ENCODE results near the gene GRAP2.
"Not testable (repeated sequence)": the region's sequence is repeated elsewhere in the genome, so short reads cannot be mapped to it uniquely, and the experiment has no call there.

GRAP2 gene

GRCh38 chr22:39900306-39901227 is at the start of gene GRAP2:
TSS of gene GRAP2 (plus strand) at chr22:39901084. CDS start at chr22:39947107, 46,023 bp downstream.
- peak; percentile 43 to 45 for DNase-seq (ENCODE audit: low read depth in 2 of 2, low spot score in 1 of 2)

GRCh38 chr22:39851606-39852315 is 49.1 kb upstream of the GRAP2 start:
- no peak for DNase-seq (ENCODE audit: low read depth in 2 of 2, low spot score in 1 of 2)

- DNase-seq (ENCODE audit: low read depth in 2 of 2, low spot score in 1 of 2), result no peak
These were observed 48.1 kb upstream of the GRAP2 start for GRCh38 chr22:39852799-39853198.

GRCh38 chr22:39856588-39856987 is 44.3 kb upstream of the GRAP2 start:
- no peak for DNase-seq (ENCODE audit: low read depth in 2 of 2, low spot score in 1 of 2)

GRCh38 chr22:39859903-39860588 is 40.8 kb upstream of the GRAP2 start:
- DNase-seq (ENCODE audit: low read depth in 2 of 2, low spot score in 1 of 2), result no peak

GRCh38 chr22:39868741-39869140 is 32.1 kb upstream of the GRAP2 start:
- DNase-seq (ENCODE audit: low read depth in 2 of 2, low spot score in 1 of 2), result no peak

- not testable (repeated sequence) for DNase-seq (ENCODE audit: low read depth in 2 of 2, low spot score in 1 of 2)
These were observed 31.1 kb upstream of the GRAP2 start for GRCh38 chr22:39869797-39870196.

- DNase-seq (ENCODE audit: low read depth in 2 of 2, low spot score in 1 of 2), result no peak
These were observed 29.7 kb upstream of the GRAP2 start for GRCh38 chr22:39871008-39871798.

- DNase-seq (ENCODE audit: low read depth in 2 of 2, low spot score in 1 of 2), result no peak
These were observed 28.3 kb upstream of the GRAP2 start for GRCh38 chr22:39872548-39872947.

- DNase-seq (ENCODE audit: low read depth in 2 of 2, low spot score in 1 of 2), result no peak
These were observed 26.9 kb upstream of the GRAP2 start for GRCh38 chr22:39873965-39874364.

GRCh38 chr22:39875176-39875885 is 25.6 kb upstream of the GRAP2 start:
- not testable (repeated sequence) for DNase-seq (ENCODE audit: low read depth in 2 of 2, low spot score in 1 of 2)

- no peak for DNase-seq (ENCODE audit: low read depth in 2 of 2, low spot score in 1 of 2)
These were observed 23.6 kb upstream of the GRAP2 start for GRCh38 chr22:39877079-39877845.

GRCh38 chr22:39880722-39881121 is 20.2 kb upstream of the GRAP2 start:
- DNase-seq (ENCODE audit: low read depth in 2 of 2, low spot score in 1 of 2), result no peak

GRCh38 chr22:39883057-39883456 is 17.8 kb upstream of the GRAP2 start:
- DNase-seq (ENCODE audit: low read depth in 2 of 2, low spot score in 1 of 2), result no peak

- not testable (repeated sequence) for DNase-seq (ENCODE audit: low read depth in 2 of 2, low spot score in 1 of 2)
These were observed 11.0 kb upstream of the GRAP2 start for GRCh38 chr22:39889924-39890323.

- DNase-seq (ENCODE audit: low read depth in 2 of 2, low spot score in 1 of 2), result no peak
These were observed 7.4 kb upstream of the GRAP2 start, which contains the start of gene ENTHD1 for GRCh38 chr22:39893526-39893925. TSS of gene ENTHD1 (minus strand) at chr22:39893760. CDS start at chr22:39887748, 6,012 bp downstream.

- DNase-seq (ENCODE audit: low read depth in 2 of 2, low spot score in 1 of 2), result no peak
These were observed 6.3 kb upstream of the GRAP2 start for GRCh38 chr22:39894554-39895092.

GRCh38 chr22:39895682-39896081 is 5.2 kb upstream of the GRAP2 start:
- DNase-seq (ENCODE audit: low read depth in 2 of 2, low spot score in 1 of 2), result no peak

Data from stimulated activated CD8-positive, alpha-beta memory T cell treated with anti-CD3 and anti-CD28 coated beads, Interleukin-4, amount 100 ng/mL, for 4 hours (primary cell).